Measurements from ENCODE around the gene TMUB2. TPM values are rescaled to one million over a fixed set of nuclear protein-coding genes. Genes with fewer than 3 reads are reported as not detected.
A peak's percentile ranks its signal among the peaks of the same experiment; 100 is the strongest.

The TMUB2 gene
- total RNA-seq, 4 donors from 2014 or later = 19.8 to 66.6 (median 52.7) TPM

DNA sequence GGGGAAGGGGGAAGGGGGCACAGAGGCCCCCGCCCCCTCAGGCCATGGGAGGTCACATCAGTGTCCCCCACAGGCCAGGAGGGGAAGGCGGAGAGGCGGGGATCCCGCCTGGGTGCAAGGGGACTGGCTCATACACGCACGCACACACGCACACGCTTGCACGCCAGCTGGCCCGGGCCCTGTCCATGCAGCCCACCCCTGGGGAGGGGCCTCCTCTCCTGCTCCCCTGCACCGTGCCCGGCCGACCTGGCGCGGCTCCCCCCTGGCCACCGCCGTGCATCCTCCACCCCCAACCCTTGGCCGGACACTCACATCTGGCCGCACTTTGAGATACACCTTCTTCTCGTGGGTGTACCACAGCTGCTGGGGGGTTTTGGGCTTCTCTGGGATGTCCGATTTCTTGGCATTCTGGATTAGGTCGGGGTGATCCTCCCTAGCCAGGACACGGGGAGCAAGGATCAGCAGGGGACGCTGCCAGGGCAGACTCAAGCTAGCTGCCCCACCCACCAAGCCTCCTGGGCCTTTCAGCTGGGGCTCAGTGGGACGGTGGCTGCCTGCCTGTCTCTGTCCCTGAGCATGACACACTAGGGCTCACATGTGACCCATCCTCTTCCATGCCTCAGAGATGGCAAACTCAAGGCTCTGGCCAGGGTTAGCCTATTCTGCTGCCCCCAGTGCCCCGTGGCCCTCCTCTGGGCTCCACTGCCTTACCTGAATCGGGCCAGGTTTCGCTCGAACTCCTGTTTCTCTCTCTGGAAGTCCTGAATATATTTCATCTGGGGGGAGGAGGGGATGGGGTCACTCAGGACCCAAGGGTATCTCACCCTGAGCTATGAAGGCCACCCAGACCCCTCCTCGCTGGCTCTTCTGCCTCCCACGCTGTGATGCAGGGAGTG lies 26.0 kb downstream of the TMUB2 start:
- no peaks in the 10 kb centered on the region for H3K27me3 ChIP-seq
- no peaks in the 10 kb centered on the region for H3K9me3 ChIP-seq
- peak overlapping the region in 1 of 4 donors; percentile 42 for H3K27ac ChIP-seq
- TF ChIP-seq CTCF (IDR thresholded peaks at IDR 0.05) (no peak), POLR2A (IDR thresholded peaks at IDR 0.05) (no peak)
- DNase-seq = no peak
- peaks cover 0 to 75% (median 0%) of the 10 kb centered on the region in 3 donors for H3K36me3 ChIP-seq
- H3K4me1 ChIP-seq = peaks cover 0 to 44% (median 32%) of the 10 kb centered on the region in 4 donors
- no peak overlapping the region for H3K4me3 ChIP-seq

DNA sequence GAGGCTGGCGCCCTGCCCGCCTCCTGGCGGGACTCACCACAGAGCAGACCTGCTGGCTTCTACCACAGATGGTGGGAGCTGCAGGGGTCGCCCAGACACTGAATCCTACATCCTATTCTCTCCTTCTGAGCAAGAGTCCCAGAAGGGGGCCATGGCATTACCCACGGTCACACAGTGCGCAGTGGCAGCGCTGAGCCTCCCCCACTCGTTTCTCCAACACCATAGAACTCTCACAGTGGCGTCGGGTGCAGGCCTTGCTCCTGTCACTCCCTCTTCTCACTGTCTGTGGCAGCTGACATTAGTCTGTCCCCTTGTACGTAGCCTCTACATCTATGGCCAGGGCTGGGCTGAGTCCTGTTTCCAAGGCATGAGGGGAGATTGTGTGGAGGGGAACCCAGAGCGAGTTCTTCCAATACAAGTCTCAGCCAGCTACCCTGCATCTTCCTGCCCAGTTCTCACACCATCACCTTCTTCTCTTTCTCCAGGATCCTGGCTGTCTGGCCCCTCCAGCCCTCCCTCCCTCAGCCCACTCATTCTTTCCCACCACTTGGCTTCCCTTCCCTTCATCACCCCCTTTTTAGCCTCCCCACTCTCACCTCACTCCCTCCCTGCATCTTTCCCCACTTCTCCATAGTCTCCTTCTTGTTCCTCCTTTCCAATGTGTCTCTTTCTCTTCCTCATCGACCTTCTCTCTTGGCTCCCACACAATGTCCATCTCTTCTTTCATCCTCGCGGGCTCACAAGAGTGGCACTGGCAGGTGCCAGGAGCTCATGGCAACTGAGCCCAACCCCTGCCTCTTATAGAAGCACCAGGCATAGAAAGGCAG lies 26.8 kb downstream of the TMUB2 start:
- Histone ChIP-seq H3K9me3 (no peaks in the 10 kb centered on the region), H3K27me3 (no peaks in the 10 kb centered on the region), H3K27ac (peak overlapping the region in 1 of 4 donors; percentile 100), H3K36me3 (peaks cover 0 to 66% (median 0%) of the 10 kb centered on the region in 3 donors), H3K4me1 (peaks cover 0 to 47% (median 37%) of the 10 kb centered on the region in 4 donors), H3K4me3 (no peak overlapping the region)
- TF ChIP-seq CTCF (IDR thresholded peaks at IDR 0.05) = no peak
- no peak for TF ChIP-seq POLR2A (IDR thresholded peaks at IDR 0.05)
- no peak for DNase-seq

DNA sequence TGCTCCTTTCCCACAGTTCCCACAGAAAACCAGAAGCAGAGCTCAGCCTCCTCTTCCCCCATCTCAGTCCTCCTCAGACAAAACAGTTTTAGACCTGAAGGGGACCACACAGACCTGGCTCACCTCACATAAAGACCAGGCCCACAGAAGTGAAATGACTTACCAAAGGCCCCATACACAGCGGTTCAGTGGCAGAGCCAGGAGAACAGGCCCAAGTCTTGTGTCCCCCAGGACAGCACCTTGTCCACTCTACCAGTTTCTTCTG lies 27.4 kb downstream of the TMUB2 start:
- Histone ChIP-seq H3K27ac (peak overlapping the region in 1 of 4 donors; percentile 100), H3K36me3 (peaks cover 0 to 61% (median 0%) of the 10 kb centered on the region in 3 donors), H3K4me3 (no peak overlapping the region), H3K4me1 (peaks cover 0 to 47% (median 37%) of the 10 kb centered on the region in 4 donors), H3K9me3 (no peaks in the 10 kb centered on the region), H3K27me3 (no peaks in the 10 kb centered on the region)
- TF ChIP-seq CTCF (IDR thresholded peaks at IDR 0.05) = no peak
- no peak for TF ChIP-seq POLR2A (IDR thresholded peaks at IDR 0.05)
- DNase-seq = no peak

DNA sequence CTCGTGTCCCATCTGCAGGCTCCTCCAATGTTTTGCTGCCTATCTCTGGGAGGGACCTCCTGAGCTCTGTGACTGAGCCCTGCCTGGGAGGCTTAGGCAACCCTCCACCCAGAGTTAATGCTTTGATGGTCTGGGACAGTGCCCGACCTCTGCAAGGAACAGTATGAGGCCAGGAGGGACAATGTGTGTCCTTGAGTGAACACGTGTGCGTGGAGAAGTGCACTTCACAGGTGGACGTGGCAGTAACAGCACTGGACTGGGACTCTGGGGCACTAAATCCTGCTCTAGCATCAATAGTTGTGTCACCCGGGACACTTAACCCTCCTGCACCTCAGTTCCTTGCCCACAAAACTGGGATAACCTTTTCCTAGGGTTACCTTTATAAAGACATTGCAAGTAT lies 28.1 kb downstream of the TMUB2 start:
- peaks cover 0 to 46% (median 35%) of the 10 kb centered on the region in 4 donors for H3K4me1 ChIP-seq
- DNase-seq = no peak
- H3K27me3 ChIP-seq = no peaks in the 10 kb centered on the region
- no peaks in the 10 kb centered on the region for H3K9me3 ChIP-seq
- peaks cover 0 to 53% (median 0%) of the 10 kb centered on the region in 3 donors for H3K36me3 ChIP-seq
- TF ChIP-seq POLR2A (IDR thresholded peaks at IDR 0.05) = no peak
- no peak for TF ChIP-seq CTCF (IDR thresholded peaks at IDR 0.05)
- no peak overlapping the region for H3K4me3 ChIP-seq
- peak overlapping the region in 1 of 4 donors; percentile 100 for H3K27ac ChIP-seq

- Histone ChIP-seq H3K27me3 (no peaks in the 10 kb centered on the region), H3K36me3 (peaks cover 0 to 44% (median 0%) of the 10 kb centered on the region in 3 donors), H3K4me3 (peak overlapping the region in 1 of 4 donors; percentile 22), H3K4me1 (peaks cover 0 to 33% (median 25%) of the 10 kb centered on the region in 4 donors), H3K9me3 (no peaks in the 10 kb centered on the region), H3K27ac (peak overlapping the region in 3 of 4 donors; percentile 33 to 100 (median 99))
- DNase-seq = peak in 2 of 3 donors; percentile 88 to 93
- TF ChIP-seq POLR2A (IDR thresholded peaks at IDR 0.05) = no peak
- TF ChIP-seq CTCF (IDR thresholded peaks at IDR 0.05) = no peak
Measured at GRCh38 chr17:44216173-44216572, 29.4 kb downstream of the TMUB2 start.

Measured in Peyer's patch (tissue), 4 donors.